AG20443 (cell line): Measurements from ENCODE around the gene CA9.

Experiments
- DNase-seq: peaks from one replicate; pipeline ENCODE4 v3.0.0; 2012; ENCODE audit warnings: low spot score, mixed read lengths

CA9 gene

GRCh38 chr9:35691757-35692301 is 18.1 kb downstream of the CA9 start:
- no peak for DNase-seq

GRCh38 chr9:35695943-35696401 is 22.2 kb downstream of the CA9 start:
- no peak for DNase-seq

GRCh38 chr9:35696520-35697215 is 22.9 kb downstream of the CA9 start:
- peak; percentile 68 for DNase-seq

- DNase-seq = no peak
These were observed 23.8 kb downstream of the CA9 start for GRCh38 chr9:35697486-35697885.

DNA sequence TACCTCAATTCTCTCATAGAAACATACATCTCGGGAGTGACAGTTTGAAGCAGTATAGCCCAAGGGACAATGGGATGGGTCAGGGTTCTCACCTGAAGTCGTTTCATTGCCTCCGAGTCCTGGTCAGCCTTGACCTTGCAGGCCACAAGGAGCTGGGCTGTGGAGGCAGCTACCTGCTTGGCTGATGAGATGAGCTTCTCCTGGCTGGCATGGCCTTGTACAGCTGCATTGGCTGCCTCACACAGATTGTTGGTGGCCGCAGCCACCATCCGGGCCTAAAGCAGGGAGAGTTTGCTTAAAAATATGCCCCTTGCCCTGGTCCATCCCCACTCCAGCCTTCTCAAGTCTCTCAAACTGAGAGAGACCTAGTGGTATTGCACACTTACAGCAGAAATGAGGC is 24.5 kb downstream of the CA9 start:
- no peak for DNase-seq

- DNase-seq = no peak
These were observed 26.3 kb downstream of the CA9 start for GRCh38 chr9:35700031-35700430.

DNA sequence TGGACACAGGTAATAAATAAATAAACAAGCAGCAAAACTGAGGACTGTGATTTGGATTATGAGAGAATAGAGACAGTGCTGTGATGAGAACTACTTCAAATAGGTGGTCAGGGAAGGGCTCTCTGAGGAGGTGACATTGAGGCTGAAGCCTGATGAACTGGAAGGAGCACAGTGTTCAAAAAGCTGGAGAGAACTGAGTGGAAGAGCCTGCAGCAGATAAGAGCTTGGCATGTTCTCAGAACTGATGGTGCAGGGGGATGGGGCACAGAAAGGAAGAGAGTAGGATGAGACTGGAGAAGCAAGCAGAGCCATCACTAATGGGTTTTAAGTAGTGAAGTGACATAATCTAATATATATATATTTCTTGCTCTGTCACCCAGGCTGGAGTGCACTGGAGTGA is 27.2 kb downstream of the CA9 start:
- no peak for DNase-seq

- no peak for DNase-seq
These were observed 29.0 kb downstream of the CA9 start for GRCh38 chr9:35702696-35703095.

DNA sequence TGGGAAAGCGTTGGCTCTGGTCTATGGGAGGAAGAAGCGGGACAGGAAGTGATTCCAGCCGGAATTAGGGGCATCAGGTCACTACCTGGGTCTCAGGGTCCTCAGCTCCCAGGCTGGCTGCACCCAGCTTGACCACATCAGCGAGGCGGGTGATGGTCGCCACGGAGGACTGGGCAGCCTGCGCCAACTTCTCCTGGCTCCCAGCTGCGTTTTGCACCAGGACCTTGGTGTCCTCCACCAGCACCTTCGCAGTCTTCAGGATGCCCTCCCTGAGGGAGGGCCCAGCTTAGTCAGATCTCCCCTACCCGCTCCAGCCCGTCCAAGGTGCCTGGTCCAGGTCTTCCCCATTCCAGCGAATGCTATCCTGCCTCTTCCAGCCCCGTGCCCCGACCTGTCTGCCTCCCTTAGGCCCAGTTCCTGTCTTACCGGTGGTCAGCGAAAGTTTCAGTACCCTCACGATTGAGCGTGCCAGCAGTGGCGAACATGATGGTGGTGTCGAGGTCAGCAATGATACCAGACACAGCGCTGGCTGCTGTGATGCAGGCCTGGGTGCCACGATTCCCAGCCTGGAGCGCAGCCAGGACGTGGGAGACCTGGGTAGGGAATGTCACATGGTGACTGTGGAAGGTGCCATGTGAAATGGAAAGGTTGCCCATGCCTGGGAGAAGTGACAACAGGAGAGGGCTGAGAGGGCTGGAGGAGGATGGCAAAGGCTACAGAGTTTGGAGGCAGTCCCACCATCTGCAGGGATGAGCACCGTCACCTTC is 30.4 kb downstream of the CA9 start:
- no peak for DNase-seq

- DNase-seq = no peak
These were observed 31.6 kb downstream of the CA9 start for GRCh38 chr9:35705372-35705771.

- no peak for DNase-seq
These were observed 32.2 kb downstream of the CA9 start for GRCh38 chr9:35705836-35706430.

GRCh38 chr9:35706951-35707350 is 33.2 kb downstream of the CA9 start:
- no peak for DNase-seq

DNA sequence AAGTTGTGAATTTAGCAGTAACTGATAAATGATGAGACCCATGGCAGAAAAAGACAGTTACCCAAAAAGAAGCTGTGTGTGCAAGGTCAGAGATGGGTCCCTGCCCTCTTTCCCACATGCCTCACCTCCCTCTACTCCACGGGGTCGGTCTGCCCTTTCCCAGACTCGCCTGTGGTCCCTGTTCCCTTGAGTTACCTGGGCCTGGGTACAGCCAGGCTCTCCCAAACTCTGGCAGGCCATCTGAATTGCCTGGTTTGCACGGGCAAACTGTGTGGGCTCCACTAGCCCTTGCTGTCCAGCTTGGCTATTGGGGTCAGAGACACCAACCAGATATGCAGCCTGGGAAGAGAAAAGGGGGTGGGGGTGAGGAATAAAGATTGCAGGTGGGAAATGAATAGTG is 34.4 kb downstream of the CA9 start:
- DNase-seq = no peak

- DNase-seq = no peak
These were observed 37.2 kb downstream of the CA9 start for GRCh38 chr9:35710818-35711500.

- DNase-seq = no peak
These were observed 38.0 kb downstream of the CA9 start for GRCh38 chr9:35711501-35712428.

DNA sequence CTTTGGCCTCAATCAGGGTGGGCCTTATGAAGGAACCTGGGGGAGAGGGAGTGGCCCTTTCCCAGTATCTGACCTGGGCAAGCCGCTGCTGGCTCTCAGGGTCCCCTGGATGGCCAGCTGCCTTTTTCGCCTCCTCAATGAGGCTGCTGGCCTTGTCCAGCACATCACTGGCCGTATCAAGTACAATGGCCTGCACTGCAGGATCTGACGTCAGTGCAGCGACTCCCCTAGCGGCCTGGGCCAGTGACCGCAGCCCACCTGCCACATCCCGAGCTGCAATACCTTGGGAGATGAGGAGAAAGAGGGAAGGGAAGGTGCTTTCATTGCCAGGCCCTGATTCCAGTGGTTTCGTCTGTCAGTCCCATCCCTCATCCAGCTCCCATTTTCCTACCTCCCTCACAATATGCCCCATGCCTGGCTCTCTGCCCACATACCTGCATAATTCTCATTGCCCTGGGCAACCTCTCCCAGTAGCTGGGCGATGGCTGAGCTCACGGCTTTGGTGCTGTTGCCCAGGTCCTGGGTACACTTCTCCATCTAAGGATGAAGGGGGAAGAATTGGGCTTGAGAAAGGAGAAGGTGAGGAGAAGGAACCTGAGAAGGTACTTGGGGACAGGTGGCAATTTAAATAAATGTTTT is 39.2 kb downstream of the CA9 start:
- DNase-seq = no peak

DNA sequence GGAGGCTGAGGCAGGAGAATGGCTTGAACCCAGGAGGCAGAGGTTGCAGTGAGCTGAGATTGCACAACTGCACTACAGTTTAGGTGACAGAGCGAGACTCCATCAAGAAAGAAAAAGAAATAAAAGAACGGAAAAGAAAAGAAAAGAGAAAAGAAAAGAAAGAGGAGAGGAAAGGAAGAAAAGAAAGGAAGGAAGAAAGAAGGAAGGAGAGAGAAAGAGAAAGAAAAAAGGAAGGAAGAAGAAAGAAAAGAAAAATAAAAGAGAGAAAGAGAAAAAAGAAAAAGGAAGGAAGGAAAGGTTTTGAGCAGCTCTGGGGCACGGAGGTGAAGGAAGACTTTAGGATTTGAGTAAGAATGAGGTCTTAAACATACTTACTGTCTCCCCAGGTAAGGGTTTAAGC is 39.9 kb downstream of the CA9 start:
- no peak for DNase-seq

- DNase-seq = no peak
These were observed 40.4 kb downstream of the CA9 start for GRCh38 chr9:35714123-35714522.

GRCh38 chr9:35714579-35715252 is 41.0 kb downstream of the CA9 start:
- DNase-seq = no peak

- DNase-seq = no peak
These were observed 42.5 kb downstream of the CA9 start for GRCh38 chr9:35716230-35716629.
